HG02763 (cell line): ENCODE measurements around the gene TRIM3.
"Not testable (repeated sequence)": the region's sequence is repeated elsewhere in the genome, so short reads cannot be mapped to it uniquely, and the experiment has no call there.

Experiments
- ATAC-seq: cut with Tn5 transposase; IDR thresholded peaks from one replicate; pipeline ENCODE4 v1.9.1; 2021; ENCODE audit warnings: mild to moderate bottlenecking, moderate library complexity; ENCODE audit not compliant: unreplicated experiment

The TRIM3 gene

DNA sequence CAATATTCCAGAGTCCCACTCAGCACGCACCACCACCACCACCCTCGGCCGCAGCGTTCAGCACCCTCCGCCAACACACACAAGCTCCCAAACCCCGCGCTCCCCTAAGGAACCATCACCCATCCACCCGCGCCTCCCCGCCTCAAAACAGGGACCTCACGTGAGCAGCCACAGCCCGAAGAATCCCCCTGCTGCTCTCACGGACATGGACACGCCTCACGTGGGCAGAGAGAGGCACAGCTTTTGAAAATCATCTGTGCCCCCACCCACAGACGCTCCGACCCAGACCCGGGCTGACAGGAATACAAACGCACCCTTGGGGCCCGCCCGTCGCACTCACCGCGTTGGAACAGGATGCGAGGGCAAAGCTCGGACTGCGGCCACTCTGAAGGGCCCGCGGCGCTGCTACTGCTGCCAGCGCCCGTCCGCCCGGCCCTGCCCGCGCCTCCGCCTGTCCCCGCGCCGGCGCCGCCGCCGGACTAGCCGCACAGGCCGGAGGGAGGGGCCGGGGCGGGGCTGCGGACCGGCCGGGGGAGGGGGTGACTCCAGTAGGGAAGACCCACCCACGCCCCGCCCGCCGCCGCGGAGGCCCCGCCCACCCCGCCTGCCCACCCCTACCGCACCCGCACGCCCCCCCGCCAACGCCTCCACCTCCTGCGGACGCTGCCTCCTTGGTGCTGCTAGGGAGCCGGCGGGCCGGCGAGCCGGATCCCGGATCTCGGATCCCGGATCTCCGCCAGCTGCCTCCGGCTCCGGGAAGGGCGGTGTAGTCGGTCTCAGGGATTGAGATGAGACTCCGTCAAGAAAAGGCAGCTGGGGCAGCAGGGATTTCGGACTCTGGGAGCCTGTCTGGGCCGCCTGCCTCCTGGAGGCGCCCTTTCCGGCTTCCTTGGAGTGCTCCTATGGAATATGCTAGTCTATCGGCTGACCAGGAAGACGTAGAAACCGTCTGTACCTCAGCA lies at the start of gene TRIM3:
Gene TRIM3, minus strand, starts transcription at position 491 of the 962 bp plus-strand sequence. CDS start 8,246 bp downstream, outside the sequence.
- peak; percentile 72 for ATAC-seq

GRCh38 chr11:6523253-6523652 lies 49.5 kb upstream of the TRIM3 start:
- no peak for ATAC-seq

- ATAC-seq: not testable (repeated sequence)
Observed at GRCh38 chr11:6521946-6522345, 48.2 kb upstream of the TRIM3 start.

GRCh38 chr11:6520265-6520664 lies 46.5 kb upstream of the TRIM3 start:
- no peak for ATAC-seq

- ATAC-seq: no peak
Observed at GRCh38 chr11:6516865-6517264, 43.1 kb upstream of the TRIM3 start.

DNA sequence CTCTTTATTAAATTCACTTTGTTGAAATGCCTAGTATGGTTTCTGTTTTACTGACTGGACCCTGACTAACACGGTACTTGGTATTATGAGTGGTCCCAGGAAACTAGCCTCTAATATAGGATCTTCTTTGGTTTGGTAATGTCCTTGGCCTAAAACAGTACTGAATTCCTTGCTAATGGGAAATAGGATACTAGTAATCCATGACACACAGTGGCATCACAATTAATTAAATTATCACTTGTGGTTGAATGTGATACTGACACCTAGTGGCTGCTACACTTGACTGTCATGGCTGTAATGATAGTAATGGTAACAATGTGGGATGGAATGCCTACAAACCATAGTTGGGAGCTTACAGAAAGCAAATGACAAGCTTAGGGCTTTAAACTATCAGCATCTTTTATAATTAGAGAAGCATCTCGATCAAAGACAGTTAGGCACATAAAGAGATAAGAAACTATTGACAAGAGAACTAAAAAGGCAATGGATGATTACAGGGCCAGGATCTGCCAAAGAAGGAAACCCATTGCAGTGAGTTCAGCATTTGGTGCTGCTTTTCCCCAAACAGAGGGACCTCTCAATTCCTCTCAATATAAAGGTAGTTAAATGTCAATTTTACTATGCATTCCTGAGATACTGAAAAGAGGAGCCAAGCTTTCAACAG lies 32.0 kb upstream of the TRIM3 start:
- no peak for ATAC-seq

- ATAC-seq: no peak
Observed at GRCh38 chr11:6504166-6504565, 30.4 kb upstream of the TRIM3 start.

DNA sequence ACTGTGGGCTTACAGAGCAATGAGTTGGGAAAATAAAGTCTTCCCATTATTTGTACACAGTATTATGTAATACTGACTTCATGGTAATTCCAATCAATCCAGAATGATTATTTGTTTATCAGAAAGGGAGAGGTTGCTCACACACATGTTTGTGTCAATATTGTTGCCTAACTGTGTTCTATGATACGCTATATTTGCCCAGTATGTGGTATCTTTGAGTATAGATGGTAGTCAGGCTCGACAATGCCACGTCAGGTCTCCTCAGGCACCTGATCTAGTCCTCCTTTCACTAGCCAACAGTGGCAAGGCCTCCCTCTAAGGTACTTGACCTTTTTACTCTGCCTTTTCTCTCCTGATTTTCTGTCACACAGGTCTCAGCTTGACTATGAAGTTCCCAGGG lies 28.6 kb upstream of the TRIM3 start:
- ATAC-seq: no peak

DNA sequence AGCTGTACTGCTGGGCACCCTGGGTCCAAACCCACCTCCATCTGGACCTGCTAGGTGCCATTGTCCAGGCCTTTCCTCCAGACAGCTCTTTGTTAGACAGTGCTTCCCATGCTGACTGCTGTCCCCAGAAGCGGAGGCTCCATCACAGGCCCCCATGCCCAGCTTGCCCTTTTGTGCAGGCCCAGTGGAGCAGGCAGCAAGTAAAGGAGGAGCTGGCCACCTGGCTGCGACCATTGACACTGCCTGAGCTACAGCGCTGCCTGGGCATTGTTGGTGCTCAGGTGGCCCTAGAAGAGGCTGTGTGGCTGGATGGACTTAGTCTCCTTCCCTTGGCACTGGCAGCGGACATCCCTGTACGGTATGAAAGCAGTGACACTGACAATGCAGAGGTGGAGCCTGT lies 24.8 kb upstream of the TRIM3 start:
- no peak for ATAC-seq

- no peak for ATAC-seq
Observed at GRCh38 chr11:6498121-6498520, 24.4 kb upstream of the TRIM3 start.

DNA sequence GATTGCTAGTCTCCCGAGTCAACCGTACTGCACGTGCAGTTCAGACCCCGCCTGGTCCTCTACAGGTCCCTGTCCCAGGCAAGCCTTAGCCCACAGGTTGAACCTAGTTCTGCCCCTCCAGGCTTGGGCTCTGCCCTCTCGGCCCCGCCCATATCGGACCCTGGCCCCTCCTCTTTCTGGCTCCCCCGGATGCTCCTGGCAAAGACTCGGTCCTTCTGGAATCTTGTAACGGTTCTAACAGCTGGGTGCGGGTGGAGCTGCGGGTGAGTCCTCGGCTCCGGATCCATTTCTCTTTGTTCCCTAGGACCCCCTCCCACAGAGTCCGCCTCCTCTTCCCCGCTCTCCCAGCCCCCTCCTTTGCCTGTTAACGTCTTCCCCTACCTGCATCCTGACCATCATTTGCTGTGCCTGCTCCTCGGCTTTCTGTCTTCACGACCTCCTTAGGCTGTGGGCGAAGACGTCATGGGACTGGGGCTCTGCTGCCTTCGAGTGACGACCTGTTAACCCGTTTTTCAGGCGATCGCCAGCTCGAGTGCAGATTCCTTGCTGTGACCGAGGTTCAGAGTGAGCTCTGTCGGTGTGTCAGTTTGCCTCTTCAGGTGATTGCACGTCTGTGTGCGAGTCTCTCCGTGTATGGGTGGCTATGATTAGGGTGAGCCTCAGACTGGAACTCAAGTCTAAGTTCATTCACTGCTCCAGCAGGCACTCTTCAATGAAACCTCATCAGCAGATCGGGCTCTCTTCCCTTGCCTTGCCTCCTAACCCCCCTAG lies 23.5 kb upstream of the TRIM3 start, which contains the start of gene DNHD1:
Gene DNHD1, plus strand, starts transcription at position 212 of the 771 bp plus-strand sequence. CDS start 936 bp downstream, outside the sequence.
- ATAC-seq: no peak

GRCh38 chr11:6489306-6489705 lies 15.6 kb upstream of the TRIM3 start:
- no peak for ATAC-seq

DNA sequence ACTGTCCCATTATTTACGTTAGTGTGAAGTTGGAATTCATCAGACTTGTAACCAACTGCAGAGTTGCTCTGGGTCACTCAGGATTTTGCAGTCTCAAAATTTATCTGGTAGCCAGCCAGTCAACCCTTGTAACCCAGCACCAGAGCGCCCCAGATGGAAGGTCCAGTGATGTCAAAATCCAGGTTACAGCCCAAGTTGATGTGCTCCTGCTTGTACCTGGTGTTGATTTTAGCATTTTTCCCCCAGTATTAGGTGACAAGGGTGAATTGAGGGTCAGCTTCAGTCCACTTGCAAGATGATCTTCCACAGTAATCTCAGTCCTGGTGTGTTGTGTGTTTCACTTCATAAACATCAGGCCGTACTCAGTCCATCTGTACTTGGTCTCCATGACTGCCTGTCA lies 15.1 kb upstream of the TRIM3 start:
- no peak for ATAC-seq

DNA sequence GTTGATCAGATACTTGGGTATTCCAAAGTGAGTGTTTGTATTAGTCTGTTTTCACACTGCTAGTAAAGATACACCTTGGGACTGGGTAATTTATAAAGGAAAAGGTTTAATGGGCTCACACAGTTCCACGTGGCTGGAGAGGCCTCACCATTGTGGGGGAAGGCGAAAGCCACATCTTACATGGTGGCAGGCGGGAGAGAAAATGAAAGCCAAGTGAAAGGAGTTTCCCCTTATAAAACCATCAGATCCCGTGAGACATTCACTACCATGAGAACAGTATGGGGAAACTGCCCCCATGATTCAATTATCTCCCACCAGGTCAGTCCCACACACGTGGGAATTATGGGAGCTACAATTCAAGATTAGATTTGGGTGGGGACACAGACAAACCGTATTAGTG lies 14.6 kb upstream of the TRIM3 start:
- ATAC-seq: no peak

GRCh38 chr11:6486938-6487337 lies 13.2 kb upstream of the TRIM3 start:
- ATAC-seq: no peak

- ATAC-seq: no peak
Observed at GRCh38 chr11:6486256-6486655, 12.5 kb upstream of the TRIM3 start.

GRCh38 chr11:6485661-6486060 lies 11.9 kb upstream of the TRIM3 start:
- no peak for ATAC-seq

GRCh38 chr11:6483015-6483414 lies 9.3 kb upstream of the TRIM3 start:
- ATAC-seq: no peak

GRCh38 chr11:6482441-6482840 lies 8.7 kb upstream of the TRIM3 start:
- ATAC-seq: no peak

- no peak for ATAC-seq
Observed at GRCh38 chr11:6481924-6482275, 8.2 kb upstream of the TRIM3 start.
